GM21529 (cell line): ENCODE data around the gene DDI2.

Source experiments
- ATAC-seq: cut with Tn5 transposase; IDR thresholded peaks from one replicate; pipeline ENCODE4 v1.9.1; 2021; ENCODE audit not compliant: unreplicated experiment

DDI2 gene

DNA sequence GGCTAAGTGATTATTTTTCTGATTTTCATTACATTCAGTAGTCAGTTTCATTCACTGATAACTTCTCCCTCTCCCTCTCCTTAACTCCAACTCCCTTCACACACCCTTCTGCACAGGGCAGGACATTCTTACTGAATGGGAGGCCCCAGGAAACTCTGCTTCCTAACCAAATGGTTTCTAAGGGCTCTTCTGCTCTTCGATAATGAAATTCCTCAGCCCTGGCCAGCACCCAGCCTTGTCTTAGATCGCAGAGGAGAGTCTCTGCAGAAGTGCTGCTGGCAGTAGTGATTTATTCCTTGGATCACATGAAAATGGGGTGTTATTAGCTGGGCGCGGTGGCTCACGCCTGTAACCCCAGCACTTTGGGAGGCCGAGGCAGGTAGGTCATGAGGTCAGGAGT, 83.2 kb downstream of the DDI2 start:
- no peak for ATAC-seq

DNA sequence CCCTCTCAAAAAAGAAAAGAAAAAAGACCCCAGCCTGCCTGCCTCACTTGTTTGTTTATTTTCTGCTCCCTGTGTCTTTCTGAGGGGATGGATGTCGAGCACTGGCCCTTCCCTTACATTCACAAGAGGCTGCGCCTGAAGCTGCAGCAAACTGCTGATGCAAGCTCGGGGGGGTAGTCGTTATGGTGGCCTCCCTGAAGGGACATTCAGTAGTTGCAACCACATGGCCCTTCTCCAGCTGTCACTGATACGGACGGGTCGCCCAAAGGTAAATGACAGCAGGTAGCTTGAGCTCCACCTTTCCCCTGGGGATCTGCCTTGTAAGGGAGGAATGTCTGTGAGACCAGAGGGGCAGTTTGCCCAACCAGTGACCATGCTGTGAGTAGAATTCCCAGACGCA, 84.5 kb downstream of the DDI2 start:
- no peak for ATAC-seq

DNA sequence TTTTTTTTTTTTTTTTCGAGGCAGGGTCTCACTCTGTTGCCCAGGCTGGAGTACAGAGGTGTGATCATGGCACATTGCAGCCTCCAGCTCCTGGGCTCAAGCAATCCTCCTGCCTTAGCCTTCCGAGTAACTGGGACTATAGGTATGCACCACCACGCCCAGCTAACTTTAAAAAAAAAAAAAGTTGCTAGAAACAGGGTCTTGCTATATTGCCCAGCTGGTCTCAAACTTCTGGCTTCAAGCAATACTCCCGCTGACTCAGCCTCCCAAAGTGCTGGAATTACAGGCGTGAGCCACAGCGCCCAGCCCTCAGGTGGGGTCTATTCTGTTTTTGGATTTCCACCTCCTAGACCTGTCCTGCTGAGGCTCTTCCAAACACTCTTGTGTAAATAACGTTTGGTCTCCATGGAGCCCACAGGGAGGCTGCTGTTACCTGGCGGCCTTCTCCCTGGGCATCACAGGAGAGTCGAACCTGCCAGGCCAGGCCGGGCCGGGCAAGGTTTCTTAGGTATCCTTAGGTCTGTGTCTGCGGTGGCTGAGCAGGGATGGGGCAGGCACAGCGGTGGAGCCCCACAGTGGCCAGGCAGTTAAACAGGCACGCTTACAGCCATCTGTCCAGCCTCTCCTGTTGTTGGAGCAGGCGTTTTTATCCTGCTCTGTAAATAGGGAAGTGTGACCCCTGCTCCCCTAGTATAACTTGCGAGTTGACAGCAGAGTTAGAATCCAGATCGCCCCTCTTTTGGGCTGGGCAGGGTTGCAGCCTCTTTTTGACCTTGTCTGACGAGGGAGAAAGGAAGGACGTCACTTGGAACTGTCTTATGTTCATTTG, 85.7 kb downstream of the DDI2 start:
- ATAC-seq = no peak

DNA sequence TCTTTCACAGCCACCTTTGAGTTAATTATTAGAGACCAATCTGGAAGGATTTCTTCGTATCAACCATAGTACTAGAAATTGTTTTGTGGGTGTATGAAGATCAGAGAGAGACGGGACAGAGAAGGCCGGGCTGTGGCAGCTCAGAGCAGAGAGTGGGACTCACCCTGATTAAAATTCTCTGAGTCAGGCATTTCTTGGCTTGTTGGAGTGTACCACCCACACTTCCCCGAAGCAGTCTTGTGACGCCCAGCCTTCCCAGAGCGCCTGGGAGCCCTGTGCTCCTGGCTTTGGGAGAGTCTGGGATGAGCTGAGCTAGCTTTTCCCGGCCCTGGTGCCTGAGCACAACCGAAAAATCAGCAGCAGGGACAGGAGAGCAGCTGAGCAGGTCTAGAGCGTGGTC, 86.3 kb downstream of the DDI2 start:
- no peak for ATAC-seq

DNA sequence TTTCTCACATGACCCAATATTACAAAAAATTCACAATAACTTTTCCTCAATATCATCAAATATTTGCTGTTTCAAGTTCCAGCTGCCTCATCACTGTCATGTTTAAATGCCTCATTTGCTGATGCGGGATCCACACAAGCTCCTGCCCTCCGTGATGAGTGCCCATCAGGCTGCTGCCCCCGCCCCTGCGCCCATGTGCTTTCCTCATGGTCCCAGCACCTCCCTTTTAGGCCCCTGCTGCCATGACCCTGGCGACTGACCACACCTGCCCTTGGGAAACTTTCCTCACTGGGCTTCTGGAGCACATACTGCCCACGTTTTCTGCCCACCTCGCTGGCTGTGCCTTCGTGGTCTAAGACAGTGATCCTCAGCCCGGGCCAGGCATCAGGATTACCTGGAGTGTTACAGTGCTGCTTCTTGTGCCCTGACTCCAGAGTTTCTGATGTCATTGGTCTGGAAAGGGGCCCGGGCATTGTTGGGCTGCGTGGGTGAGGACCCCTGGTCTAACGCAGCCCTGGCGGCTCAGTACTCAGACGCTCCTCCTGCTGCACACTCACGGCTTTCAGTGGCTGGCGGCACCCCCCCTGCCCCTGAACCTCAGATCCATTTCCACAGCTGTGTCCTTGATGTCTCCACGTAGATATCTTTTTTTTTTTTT, 87.4 kb downstream of the DDI2 start:
- no peak for ATAC-seq

DNA sequence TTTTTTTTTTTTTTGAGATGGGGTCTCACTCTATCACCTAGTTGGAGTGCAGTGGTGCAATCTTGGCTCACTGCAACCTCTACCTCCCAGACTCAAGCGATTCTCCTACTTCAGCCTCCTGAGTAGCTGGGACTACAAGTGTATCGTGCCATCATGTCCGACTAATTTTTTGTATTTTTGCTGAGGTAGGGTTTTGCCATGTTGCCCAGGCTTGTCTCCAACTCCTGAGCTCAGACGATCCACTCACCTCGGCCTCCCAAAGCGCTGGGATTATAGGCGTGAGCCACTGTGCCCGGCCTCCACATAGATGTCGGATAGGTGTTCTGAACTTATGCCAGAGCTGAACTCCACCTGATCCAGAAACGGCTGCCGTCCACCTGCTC, 87.9 kb downstream of the DDI2 start:
- no peak for ATAC-seq

DNA sequence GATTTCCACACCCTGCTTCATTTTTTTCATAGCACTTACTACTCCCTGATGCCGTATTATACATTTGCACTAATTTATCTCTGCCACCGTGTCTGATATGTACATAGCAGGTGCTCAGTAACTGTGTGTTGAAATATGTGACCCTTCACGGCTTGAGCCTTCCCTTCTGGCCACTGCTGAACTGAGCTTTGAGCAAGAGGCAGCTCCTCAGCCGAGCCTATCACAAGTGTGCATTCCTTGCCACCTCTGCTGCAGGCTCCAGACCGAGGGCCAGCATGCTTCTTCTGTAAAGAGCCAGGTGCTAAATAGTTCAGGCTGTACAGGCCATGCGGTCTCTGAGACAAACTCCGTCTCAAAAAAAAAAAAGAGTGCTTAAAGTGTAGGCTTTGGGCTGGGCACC, 89.5 kb downstream of the DDI2 start:
- no peak for ATAC-seq

DNA sequence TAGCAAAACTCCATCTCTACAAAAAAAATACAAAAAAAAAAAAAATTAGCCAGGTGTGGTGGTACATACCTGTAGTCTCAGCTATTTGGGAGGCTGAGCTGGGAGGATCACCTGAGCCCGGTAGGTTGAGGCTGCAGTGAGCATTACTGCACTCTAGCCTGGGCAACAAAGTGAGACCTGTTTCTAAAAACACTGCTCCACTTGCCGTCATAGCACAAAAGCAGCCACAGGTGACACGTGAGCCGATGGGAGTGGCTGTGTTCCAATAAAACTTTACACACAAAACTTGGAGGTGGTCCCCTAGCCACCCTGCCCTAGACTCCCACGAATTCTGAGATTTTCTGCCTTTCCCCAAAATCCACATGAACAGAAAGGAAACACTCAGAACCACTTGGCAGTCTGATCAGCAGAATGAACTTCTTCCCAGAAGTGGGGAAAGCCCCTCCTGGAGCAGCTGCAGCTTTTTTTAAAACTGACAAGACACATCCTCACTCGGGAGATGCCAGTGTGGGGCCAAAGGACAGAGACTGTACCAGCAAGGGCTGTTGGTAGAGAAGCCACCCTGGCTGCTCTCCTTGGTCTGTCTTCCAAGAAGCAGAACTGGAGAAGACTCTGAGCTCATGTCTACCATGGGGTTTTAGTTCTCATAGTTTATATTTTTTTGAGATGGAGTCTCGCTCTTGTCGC, 90.1 kb downstream of the DDI2 start:
- no peak for ATAC-seq

DNA sequence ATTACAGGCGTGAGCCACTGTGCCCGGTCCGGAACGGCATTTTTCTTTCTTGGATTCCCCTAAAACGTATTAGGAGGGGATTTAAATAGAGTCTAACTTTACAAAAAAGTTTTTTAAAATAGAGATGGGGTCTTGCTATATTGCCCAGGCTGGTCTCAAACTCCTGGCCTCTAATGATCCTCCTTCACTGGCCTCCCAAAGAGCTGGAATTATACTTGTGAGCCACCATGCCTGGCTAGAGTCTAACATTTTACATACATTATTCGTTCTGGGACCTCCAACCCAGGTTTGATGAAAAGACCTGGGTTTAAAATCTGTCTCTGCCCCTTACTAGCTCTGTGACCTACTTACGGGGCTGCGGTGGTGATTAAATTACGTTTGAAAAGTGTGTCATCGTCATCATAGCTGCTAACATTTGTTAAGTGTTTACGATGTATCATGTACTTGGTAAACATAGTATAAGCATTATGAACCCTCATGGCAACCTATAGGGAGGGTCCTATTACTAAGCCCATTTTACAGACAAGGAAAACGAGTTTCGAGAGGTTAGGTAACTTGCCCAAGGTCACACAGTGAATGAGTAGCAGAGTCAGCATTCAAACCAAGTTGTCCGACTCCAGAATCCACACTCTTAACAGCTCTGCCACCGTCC, 91.4 kb downstream of the DDI2 start:
- ATAC-seq = no peak

DNA sequence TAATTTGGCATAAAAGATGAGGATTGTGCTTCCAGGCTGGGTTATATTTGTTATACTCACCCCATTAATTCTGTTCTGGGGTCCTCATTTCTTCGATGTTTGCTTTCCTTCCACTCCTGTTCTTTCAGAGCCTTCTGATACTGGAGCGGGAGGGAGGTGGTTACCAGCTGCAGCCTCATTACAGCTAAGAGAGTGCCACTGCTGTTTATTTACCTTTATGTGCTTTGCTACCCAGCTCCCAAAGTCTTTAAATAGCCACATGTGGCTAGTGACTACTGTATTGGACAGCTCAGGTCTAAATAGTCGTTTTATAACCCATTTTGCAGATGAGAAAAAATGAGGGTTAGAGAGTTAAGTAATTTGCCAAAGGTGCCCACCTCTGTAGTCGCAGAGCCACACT, 92.0 kb downstream of the DDI2 start:
- ATAC-seq = no peak

DNA sequence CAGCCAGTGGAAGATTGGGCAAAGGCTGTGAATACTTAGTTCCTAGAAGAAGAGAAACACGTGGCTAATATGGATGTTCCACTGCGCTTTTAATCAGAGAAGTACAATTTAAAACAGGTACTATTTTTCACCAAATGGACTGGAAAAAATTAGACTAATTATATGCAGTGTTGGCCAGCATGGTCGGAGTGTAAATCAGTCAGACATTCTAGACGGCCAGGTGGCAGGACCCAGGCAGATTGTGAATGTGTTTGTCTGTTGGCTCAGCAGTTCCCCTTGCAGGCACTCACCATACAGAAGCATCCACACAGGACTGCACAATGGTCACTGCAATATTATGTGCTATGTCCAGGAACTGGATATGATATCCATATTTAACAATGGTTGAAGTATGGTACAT, 94.9 kb downstream of the DDI2 start:
- ATAC-seq = no peak

DNA sequence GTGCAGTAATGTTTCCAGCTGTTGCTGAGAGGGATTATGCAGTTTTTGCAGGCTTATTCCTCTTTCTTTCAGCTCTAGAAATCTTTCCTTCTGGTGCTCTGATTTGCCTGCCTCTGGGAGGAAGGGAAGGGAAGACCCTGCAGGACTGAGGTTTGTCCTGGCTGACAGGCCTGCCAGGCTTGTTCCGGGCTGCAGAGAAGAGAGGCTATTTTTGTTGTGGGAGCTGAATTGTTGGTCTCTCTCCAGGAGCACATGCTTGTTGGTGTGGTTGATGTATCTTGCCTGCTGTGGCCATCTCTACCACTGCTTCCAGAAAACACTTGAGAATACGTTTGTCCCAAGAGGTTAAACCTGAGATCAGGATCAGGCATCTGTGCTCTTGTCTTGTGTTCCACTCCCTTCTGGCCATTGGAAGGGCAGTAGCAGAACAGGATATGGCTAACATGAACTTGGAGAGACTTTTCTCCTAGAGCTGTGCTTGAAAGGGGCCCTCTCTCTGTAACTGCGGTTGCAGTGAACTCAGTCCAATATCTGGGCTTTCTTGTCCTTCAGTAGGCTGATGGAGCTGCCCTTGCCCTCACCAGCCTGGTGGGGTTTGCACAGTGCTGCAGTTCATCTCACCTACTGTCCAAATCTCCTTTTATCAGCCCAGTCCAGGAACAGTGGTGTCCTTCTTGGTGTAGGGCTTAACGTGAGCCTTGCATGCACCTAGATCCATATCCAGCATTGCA, 97.3 kb downstream of the DDI2 start:
- no peak for ATAC-seq

DNA sequence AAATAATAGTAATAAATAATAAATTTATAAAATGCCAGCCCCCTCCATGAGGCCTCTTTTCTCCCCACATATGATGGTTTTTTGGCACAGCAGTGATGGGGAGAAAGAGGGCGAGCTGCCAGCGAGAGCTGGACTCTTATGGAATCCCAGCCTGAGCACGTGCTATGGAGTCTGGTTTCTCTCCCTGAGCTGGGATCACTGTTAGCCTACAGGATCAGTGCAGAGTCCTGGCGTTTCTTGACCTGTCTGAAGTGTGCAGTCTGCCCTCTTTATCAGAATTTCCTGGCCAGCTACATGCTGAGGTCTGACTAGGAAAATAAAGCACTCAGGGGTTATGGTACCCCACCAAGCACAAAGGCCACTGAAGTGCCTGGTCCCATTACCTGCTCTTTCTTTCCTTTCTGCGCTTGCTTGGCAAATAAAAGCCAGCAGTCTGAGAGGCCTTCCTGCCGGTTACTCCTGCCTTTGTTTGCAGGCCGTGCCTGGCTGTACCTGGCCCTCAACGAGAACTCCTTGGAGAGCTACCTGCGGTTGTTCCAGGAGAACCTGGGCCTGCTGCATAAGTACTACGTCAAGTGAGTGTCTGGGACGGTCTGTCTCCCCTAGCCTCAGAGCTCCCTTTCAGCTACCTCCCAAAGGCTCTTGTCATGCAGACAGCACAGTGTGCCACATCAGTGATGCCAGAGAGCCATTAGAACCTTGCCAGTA, 100.3 kb downstream of the DDI2 start:
- no peak for ATAC-seq

DNA sequence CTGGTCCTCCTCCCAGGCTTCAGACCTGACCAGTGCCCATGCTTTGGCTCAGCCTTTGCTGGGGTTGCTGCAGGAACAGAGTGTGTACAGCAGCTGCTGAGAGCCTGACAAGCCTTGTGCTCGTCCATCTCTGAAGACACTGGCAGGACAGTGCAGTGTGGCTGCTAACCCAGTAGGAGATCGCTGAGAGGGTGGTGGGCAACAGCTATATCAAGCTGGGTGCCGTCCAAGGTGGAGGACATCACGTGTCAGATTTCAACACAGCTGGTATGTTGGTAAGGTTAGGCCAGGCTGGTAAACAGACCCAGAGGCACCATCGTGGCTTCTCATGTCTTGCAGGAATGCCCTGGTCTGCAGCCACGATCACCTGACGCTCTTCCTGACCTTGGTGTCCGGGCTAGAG, 100.9 kb downstream of the DDI2 start:
- no peak for ATAC-seq
